ENCODE measurements around the gene GRIK2. TPM values are rescaled to one million over a fixed set of nuclear protein-coding genes. Genes with fewer than 3 reads are reported as not detected.

The GRIK2 gene
- total RNA-seq, 4 donors from 2014 or later, result 2.0 to 4.0 (median 2.0) TPM; not detected in 1

- intact Hi-C loops (cut with DNase I; ENCODE audit: low total_unique reads), result no loop called here
- TF ChIP-seq EP300 (IDR thresholded peaks at IDR 0.05; ENCODE audit: low read depth), result no peak
- no peak for TF ChIP-seq POLR2A (IDR thresholded peaks at IDR 0.05)
- no peak for TF ChIP-seq CTCF (IDR thresholded peaks at IDR 0.05)
- TF ChIP-seq POLR2AphosphoS5 (IDR thresholded peaks at IDR 0.05), result no peak
- WGBS, 2 donors (ENCODE audit: low coverage in 1 of 2), result 68 to 91% methylated on average over 1 of the region's 1 CpG
- H3K4me1 ChIP-seq, result no peaks in the 10 kb centered on the region
- H3K27ac ChIP-seq, result no peak overlapping the region
- DNase-seq, result no peak
- no peak overlapping the region for H3K4me3 ChIP-seq
- no peaks in the 10 kb centered on the region for H3K27me3 ChIP-seq
- in situ Hi-C loops (cut with MboI; ENCODE audit: low pct_ligation_motif_present in 1 of 4, low pct_unique_long_range_greater_than_20kb in 1 of 4, low sequenced_read_pairs in 3 of 4), result no loop called here
- no peaks in the 10 kb centered on the region for H3K9me3 ChIP-seq
- peaks cover 0 to 1% (median 0%) of the 10 kb centered on the region in 4 donors for H3K36me3 ChIP-seq
Measured at GRCh38 chr6:102051001-102051400, 657.5 kb downstream of the GRIK2 start.

GRCh38 chr6:102051720-102052119 lies 658.2 kb downstream of the GRIK2 start:
- H3K9me3 ChIP-seq, result no peaks in the 10 kb centered on the region
- intact Hi-C loops (cut with DNase I; ENCODE audit: low total_unique reads), result no loop called here
- no peak for DNase-seq
- H3K27ac ChIP-seq, result no peak overlapping the region
- no peaks in the 10 kb centered on the region for H3K4me1 ChIP-seq
- no peak for TF ChIP-seq CTCF (IDR thresholded peaks at IDR 0.05)
- no peak for TF ChIP-seq POLR2AphosphoS5 (IDR thresholded peaks at IDR 0.05)
- TF ChIP-seq EP300 (IDR thresholded peaks at IDR 0.05; ENCODE audit: low read depth), result no peak
- TF ChIP-seq POLR2A (IDR thresholded peaks at IDR 0.05), result no peak
- no peak overlapping the region for H3K4me3 ChIP-seq
- in situ Hi-C loops (cut with MboI; ENCODE audit: low pct_ligation_motif_present in 1 of 4, low pct_unique_long_range_greater_than_20kb in 1 of 4, low sequenced_read_pairs in 3 of 4), result no loop called here
- H3K36me3 ChIP-seq, result peaks cover 0 to 1% (median 0%) of the 10 kb centered on the region in 4 donors
- 85% methylated on average over 1 of the region's 1 CpG; no CpG with 5 or more reads in 1 of the 2 donors for WGBS, 2 donors (ENCODE audit: low coverage in 1 of 2)
- H3K27me3 ChIP-seq, result no peaks in the 10 kb centered on the region

GRCh38 chr6:102064142-102064541 lies 670.6 kb downstream of the GRIK2 start:
- no peak for TF ChIP-seq POLR2AphosphoS5 (IDR thresholded peaks at IDR 0.05)
- no peak for TF ChIP-seq CTCF (IDR thresholded peaks at IDR 0.05)
- TF ChIP-seq POLR2A (IDR thresholded peaks at IDR 0.05), result no peak
- no peak for TF ChIP-seq EP300 (IDR thresholded peaks at IDR 0.05; ENCODE audit: low read depth)
- no peaks in the 10 kb centered on the region for H3K36me3 ChIP-seq
- intact Hi-C loops (cut with DNase I; ENCODE audit: low total_unique reads) (no loop called here), in situ Hi-C loops (cut with MboI; ENCODE audit: low pct_ligation_motif_present in 1 of 4, low pct_unique_long_range_greater_than_20kb in 1 of 4, low sequenced_read_pairs in 3 of 4) (no loop called here)
- H3K4me1 ChIP-seq, result no peaks in the 10 kb centered on the region
- DNase-seq, result no peak
- H3K4me3 ChIP-seq, result no peak overlapping the region
- H3K27me3 ChIP-seq, result no peaks in the 10 kb centered on the region
- H3K9me3 ChIP-seq, result no peaks in the 10 kb centered on the region
- H3K27ac ChIP-seq, result no peak overlapping the region
- 57 to 75% methylated on average over 1 of the region's 1 CpG for WGBS, 2 donors (ENCODE audit: low coverage in 1 of 2)

GRCh38 chr6:102066301-102066700 lies 672.8 kb downstream of the GRIK2 start:
- DNase-seq, result no peak
- no peaks in the 10 kb centered on the region for H3K9me3 ChIP-seq
- TF ChIP-seq CTCF (IDR thresholded peaks at IDR 0.05), result no peak
- no peak for TF ChIP-seq POLR2AphosphoS5 (IDR thresholded peaks at IDR 0.05)
- TF ChIP-seq EP300 (IDR thresholded peaks at IDR 0.05; ENCODE audit: low read depth), result no peak
- no peak for TF ChIP-seq POLR2A (IDR thresholded peaks at IDR 0.05)
- H3K27ac ChIP-seq, result no peak overlapping the region
- no peaks in the 10 kb centered on the region for H3K4me1 ChIP-seq
- intact Hi-C loops (cut with DNase I; ENCODE audit: low total_unique reads), result no loop called here
- in situ Hi-C loops (cut with MboI; ENCODE audit: low pct_ligation_motif_present in 1 of 4, low pct_unique_long_range_greater_than_20kb in 1 of 4, low sequenced_read_pairs in 3 of 4), result no loop called here
- H3K27me3 ChIP-seq, result no peaks in the 10 kb centered on the region
- H3K36me3 ChIP-seq, result no peaks in the 10 kb centered on the region
- 50 to 55% methylated on average over 1 of the region's 1 CpG for WGBS, 2 donors (ENCODE audit: low coverage in 1 of 2)
- no peak overlapping the region for H3K4me3 ChIP-seq
